ENCODE measurements around the gene KCNV2. TPM values are rescaled to one million over a fixed set of nuclear protein-coding genes. Genes with fewer than 3 reads are reported as not detected.

Gene KCNV2
- total and polyA plus RNA-seq, 2 of the 13 experiments (the other 11 are each of a cell fraction or from before 2014, with no cell fraction given): not detected

DNA sequence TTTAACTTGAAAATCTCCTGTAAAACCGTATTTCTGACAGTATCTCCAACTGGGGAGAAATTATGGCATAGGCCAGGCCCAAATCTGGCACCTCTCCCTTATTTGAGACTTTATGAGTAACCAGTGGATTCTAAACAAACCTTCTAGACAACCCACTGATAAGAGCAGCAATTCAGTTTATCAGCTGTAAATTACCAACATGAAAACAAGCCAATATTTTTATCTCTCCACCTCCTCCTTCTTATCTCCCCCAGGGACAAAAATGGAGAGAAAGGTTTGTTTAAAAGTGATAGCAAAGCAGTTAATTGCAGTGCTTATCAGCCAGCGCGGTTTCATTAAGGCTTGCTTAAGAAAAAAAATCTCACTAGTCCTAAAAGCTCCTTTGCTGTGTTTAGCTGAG is 53.8 kb downstream of the KCNV2 start:
- intact Hi-C loops (cut with micrococcal nuclease; ENCODE audit: unreplicated experiment): no loop called here

DNA sequence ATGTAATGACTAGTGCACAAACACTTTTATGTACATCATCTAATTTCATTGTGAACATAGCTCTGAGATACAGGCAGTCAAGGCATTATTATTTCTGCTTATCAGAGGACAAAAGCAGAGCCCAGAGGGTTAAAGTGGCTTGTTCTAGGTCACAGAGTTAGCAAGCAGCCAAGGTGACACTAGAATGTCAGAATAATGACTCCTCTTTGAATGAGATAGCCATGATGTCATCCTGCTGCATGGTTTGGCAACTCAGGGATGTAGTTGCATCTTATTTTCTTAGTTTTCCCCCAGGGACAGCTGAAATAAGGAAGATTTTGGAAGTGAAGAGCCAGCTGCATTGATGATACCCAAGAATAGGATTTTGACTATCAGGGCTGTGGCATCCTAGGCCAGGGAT is 54.4 kb downstream of the KCNV2 start:
- ATAC-seq: no peak

More for the DNA sequence above, 53.8 kb downstream of the KCNV2 start:
- Histone ChIP-seq H3K9me3 (ENCODE audit: low read length) (no peaks in the 10 kb centered on the region), H3K36me3 (replicated peaks in 1 of 2; ENCODE audit: control insufficient read depth in 1 of 2, insufficient read depth in 2 of 2, low read length in 2 of 2) (peaks cover 9 to 42% of the 10 kb centered on the region in 2 experiments; a peak in 4 of 5 replicates), H4K20me1 (ENCODE audit: insufficient read depth, low read length) (no peaks in the 10 kb centered on the region), H3K4me3 (replicated peaks in 1 of 3; ENCODE audit: insufficient read depth in 1 of 3, low read depth in 2 of 3, low read length in 3 of 3) (no peak overlapping the region), H2AFZ (ENCODE audit: low read length) (no peak overlapping the region), H3K9ac (ENCODE audit: insufficient read depth, low read depth, low read length) (no peak overlapping the region), H3K79me2 (ENCODE audit: insufficient read depth, low read length) (no peaks in the 10 kb centered on the region), H3K4me1 (ENCODE audit: insufficient read depth, low read length) (0 out of 2 replicates have a peak, but pooled peaks cover 6% of the 10 kb centered on the region), H3K27ac (ENCODE audit: extremely low read length, insufficient read depth, low read length) (no peak overlapping the region), H3K4me2 (ENCODE audit: low read depth, low read length) (no peak overlapping the region), H3K27me3 (ENCODE audit: control insufficient read depth in 1 of 2, insufficient read depth in 2 of 2, low read length in 2 of 2) (no peaks in the 10 kb centered on the region)
- no peak for FAIRE-seq
- no peak for ATAC-seq
- in situ Hi-C loops (cut with HindIII; ENCODE audit: extremely low pct_ligation_motif_present, low pct_unique_long_range_greater_than_20kb): no loop called here
- TF ChIP-seq ZNF33A (CRISPR knock-in tag; IDR thresholded peaks at IDR 0.05; ENCODE audit: borderline replicate concordance) (no peak), ZNF567 (CRISPR knock-in tag; IDR thresholded peaks at IDR 0.05; ENCODE audit: borderline replicate concordance) (no peak), TMF1 (CRISPR knock-in tag; IDR thresholded peaks at IDR 0.05; ENCODE audit: low read depth) (no peak), ADNP (CRISPR knock-in tag; IDR thresholded peaks at IDR 0.05) (no peak), GABPA (IDR thresholded peaks at IDR 0.05; ENCODE audit: low read depth, low read length) (no peak), GABPA (CRISPR knock-in tag; IDR thresholded peaks at IDR 0.05; ENCODE audit: low read depth) (no peak), NBN (conservative IDR thresholded peaks at IDR 0.05) (no peak)
- TF ChIP-seq, protein P1, sequence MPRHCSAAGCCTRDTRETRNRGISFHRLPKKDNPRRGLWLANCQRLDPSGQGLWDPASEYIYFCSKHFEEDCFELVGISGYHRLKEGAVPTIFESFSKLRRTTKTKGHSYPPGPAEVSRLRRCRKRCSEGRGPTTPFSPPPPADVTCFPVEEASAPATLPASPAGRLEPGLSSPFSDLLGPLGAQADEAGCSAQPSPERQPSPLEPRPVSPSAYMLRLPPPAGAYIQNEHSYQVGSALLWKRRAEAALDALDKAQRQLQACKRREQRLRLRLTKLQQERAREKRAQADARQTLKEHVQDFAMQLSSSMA (CRISPR knock-in tag; IDR thresholded peaks at IDR 0.05): no peak
- DNase-seq (ENCODE audit: low spot score): no peak
- BruUV-seq (replicated peaks): no TSS peak
- CTCF ChIA-PET (ENCODE audit: low intra/inter-chr PET ratio, low total read pairs): no interaction called here
- POLR2A ChIA-PET: no interaction called here
- 98% methylated on average over 3 of the region's 3 CpGs for WGBS (ENCODE audit: low lambda C conversion rate)

More for the DNA sequence above, 54.4 kb downstream of the KCNV2 start:
- no TSS peak for BruUV-seq (replicated peaks)
- CTCF ChIA-PET (ENCODE audit: low intra/inter-chr PET ratio, low total read pairs): no interaction called here
- POLR2A ChIA-PET: no interaction called here
- no peaks in the 10 kb centered on the region for H3K27me3 ChIP-seq (ENCODE audit: control insufficient read depth in 1 of 2, insufficient read depth in 2 of 2, low read length in 2 of 2)
- TF ChIP-seq ATF7 (IDR thresholded peaks at IDR 0.05) (peak; percentile 52; the same call in 1 of the 2 replicates), ATF7 (CRISPR knock-in tag; IDR thresholded peaks at IDR 0.05) (no peak)
- TF ChIP-seq, protein P2, sequence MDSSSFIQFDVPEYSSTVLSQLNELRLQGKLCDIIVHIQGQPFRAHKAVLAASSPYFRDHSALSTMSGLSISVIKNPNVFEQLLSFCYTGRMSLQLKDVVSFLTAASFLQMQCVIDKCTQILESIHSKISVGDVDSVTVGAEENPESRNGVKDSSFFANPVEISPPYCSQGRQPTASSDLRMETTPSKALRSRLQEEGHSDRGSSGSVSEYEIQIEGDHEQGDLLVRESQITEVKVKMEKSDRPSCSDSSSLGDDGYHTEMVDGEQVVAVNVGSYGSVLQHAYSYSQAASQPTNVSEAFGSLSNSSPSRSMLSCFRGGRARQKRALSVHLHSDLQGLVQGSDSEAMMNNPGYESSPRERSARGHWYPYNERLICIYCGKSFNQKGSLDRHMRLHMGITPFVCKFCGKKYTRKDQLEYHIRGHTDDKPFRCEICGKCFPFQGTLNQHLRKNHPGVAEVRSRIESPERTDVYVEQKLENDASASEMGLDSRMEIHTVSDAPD (CRISPR knock-in tag; IDR thresholded peaks at IDR 0.05): no peak
- DNase-seq (ENCODE audit: low spot score) (no peak), FAIRE-seq (no peak)
- H3K4me2 ChIP-seq (ENCODE audit: low read depth, low read length): no peak overlapping the region
- no peak overlapping the region for H3K9ac ChIP-seq (ENCODE audit: insufficient read depth, low read depth, low read length)
- no peak overlapping the region for H2AFZ ChIP-seq (ENCODE audit: low read length)
- in situ Hi-C loops (cut with HindIII; ENCODE audit: extremely low pct_ligation_motif_present, low pct_unique_long_range_greater_than_20kb): no loop called here
- H3K4me3 ChIP-seq (replicated peaks in 1 of 3; ENCODE audit: insufficient read depth in 1 of 3, low read depth in 2 of 3, low read length in 3 of 3): no peak overlapping the region
- intact Hi-C loops (cut with micrococcal nuclease; ENCODE audit: unreplicated experiment): no loop called here
- peaks cover 9 to 48% of the 10 kb centered on the region in 2 experiments; a peak in 4 of 5 replicates for H3K36me3 ChIP-seq (replicated peaks in 1 of 2; ENCODE audit: control insufficient read depth in 1 of 2, insufficient read depth in 2 of 2, low read length in 2 of 2)
- no peaks in the 10 kb centered on the region for H3K9me3 ChIP-seq (ENCODE audit: low read length)
- no peak overlapping the region for H3K27ac ChIP-seq (ENCODE audit: extremely low read length, insufficient read depth, low read length)
- H4K20me1 ChIP-seq (ENCODE audit: insufficient read depth, low read length): no peaks in the 10 kb centered on the region
- 0 out of 2 replicates have a peak, but pooled peaks cover 6% of the 10 kb centered on the region for H3K4me1 ChIP-seq (ENCODE audit: insufficient read depth, low read length)
- H3K79me2 ChIP-seq (ENCODE audit: insufficient read depth, low read length): no peaks in the 10 kb centered on the region
